Measurements from ENCODE around the gene HS3ST1.
"Not testable (repeated sequence)": the region's sequence is repeated elsewhere in the genome, so short reads cannot be mapped to it uniquely, and the experiment has no call there.

The HS3ST1 gene

DNA sequence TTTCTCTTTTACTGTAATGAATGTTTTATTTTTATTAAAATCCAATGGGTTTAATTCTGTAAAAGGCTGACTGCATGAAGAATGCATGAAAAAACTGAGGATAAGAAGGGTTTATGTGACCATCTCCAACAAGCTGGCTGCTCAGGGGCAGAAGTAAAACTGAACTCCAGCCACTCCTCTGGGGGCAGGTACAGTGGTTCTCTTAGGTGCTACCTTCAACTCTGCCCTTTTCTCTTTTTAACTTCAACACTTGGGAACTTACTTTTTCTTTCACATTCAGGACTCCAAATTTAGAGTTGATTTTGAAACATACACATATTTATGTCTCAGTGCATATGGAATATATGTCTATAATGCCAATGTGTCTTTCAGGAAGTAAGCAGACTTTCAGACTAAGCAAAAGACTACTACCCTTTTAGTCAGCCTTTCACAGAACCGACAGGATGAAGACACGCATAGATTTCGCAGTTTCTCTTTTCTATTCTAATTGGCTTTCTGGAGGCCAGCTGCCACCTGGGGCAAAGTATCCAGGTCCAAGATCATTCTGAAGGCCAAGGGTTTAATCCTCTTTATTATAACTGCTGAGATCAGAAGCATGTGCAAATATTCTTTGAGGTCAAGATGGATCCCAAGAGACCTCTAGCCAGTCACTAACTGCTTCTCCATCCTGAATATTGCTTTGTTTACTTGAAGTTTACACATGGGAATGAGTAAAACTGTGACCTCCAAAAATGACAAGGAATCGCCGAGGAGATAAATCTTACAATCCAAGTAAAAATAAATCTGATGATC lies 30.7 kb downstream of the HS3ST1 start:
- DNase-seq, result no peak

DNA sequence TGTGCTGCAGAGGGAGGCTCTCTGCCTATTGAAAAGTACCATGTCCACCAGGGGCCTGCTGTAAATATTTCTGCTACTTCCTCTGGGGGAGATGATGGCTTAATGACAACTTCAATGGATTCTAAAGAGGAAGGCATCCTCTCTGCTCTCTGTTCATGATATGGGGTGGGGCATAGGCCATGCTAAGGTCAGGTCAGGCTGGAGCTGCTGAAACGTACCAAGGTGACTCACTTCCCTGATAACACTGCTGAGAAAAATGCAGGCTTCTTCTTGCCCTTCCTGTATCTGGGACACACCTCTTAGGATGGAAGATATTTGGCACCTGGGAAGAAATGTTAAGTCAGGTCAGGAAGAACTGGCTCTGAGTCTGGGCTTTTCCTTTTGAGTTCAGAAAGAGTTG lies 31.5 kb downstream of the HS3ST1 start:
- no peak for DNase-seq

DNA sequence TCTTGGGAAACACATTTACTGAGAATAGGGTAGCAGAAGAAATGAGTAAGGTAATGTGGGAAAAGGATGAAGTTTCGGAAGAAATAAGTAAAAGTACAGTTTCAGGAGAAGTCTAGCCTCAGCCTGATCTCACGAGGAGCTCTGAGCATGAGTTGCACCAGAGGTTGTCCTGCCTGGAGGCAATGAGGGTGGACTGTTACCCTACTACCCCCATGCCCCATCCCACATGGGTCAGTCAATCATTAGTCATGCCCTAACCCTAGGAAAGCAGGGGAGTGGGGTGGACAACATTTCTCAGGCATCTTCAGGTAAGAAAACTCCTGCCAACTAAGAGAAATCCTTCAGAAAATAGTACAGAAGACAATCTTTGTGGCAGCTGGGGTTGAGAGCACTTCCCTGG lies 35.1 kb downstream of the HS3ST1 start:
- DNase-seq, result no peak

DNA sequence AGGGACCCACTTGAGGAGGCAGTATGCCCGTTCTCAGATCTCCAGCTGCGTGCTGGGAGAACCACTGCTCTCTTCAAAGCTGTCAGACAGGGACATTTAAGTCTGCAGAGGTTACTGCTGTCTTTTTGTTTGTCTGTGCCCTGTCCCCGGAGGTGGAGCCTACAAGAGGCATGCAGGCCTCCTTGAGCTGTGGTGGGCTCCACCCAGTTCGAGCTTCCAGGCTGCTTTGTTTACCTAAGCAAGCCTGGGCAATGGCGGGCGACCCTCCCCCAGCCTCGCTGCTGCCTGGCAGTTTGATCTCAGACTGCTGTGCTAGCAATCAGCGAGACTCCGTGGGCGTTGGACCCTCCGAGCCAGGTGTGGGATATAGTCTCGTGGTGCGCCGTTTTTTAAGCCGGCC lies 44.6 kb downstream of the HS3ST1 start:
- DNase-seq, result not testable (repeated sequence)

DNA sequence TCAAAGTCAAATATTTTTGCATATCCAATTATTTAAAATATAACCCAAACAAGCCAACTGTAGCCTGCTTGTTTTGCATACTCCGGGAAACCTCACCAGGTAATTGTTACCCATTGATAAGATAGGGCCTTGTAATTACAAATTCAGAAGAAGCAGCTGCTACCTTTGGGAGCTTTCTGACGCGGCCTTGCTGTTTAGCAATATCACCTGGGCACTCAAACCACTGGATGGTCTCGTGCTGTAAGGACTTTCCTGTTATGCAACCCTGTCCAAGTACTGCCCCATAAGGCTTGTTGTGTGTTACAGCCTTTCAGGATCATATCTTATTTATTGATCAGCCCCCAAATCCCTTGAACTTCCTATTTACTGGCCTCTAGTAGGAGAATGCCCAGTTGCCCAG lies 52.1 kb downstream of the HS3ST1 start:
- DNase-seq, result no peak

DNA sequence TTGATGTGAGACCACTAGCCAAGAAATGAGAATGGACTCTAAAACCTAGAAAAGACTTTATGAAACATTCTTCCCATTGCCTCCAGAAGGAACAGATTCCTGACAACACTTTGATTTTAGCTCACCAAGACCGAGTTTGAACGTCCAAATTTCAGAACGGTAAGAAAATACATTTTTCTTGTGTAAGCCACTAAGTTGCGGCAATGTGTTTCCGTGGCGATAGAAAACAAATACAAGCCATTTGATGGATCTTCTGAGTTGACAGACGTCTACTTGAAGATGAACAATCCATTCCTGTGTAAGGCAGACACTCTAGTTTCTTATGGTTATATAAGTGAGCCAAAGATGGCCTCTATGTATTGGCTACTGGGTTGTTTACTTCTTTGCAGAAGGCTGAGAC lies 52.5 kb downstream of the HS3ST1 start:
- DNase-seq, result no peak

DNA sequence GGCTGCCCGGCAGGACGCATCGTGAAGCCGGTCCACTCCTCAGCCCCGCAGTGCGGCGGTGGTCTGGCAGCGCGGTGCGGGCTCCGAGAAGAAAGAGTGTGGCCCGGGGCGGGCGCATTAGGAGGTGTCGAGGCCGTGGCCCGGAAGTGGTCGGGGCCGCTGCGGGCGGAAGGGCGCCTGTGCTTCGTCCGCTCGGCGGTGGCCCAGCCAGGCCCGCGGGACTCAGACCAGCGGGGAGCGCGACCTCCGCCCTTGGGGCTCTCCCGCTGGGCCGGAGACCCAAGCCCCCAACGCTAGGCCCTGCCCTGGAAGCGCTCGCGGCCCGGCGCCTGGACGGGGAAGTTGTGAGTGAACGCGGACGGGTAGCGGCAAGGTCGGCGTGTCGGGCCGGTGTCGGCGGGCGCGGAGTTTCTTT lies 60.0 kb downstream of the HS3ST1 start:
- no peak for DNase-seq

DNA sequence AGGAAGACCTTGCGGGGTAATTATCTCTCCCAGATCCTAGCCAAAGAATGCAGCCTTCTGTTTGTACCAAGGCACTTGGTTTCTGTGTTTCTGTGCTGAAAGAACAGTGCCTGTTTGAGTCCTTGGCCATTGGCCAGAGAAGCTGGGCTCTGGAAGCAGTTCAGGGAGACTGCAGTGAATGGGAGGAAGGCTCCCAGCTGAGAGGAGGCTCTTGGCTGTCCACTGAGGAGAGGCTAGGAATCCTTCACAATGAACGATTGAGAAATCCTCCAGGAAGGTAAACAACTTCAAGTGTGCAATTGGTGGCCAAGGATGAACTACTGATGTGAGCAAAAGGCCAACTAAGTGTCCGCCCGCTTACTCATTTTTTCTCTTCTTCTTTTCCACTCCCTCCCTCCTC lies 61.3 kb downstream of the HS3ST1 start:
- DNase-seq, result no peak

DNA sequence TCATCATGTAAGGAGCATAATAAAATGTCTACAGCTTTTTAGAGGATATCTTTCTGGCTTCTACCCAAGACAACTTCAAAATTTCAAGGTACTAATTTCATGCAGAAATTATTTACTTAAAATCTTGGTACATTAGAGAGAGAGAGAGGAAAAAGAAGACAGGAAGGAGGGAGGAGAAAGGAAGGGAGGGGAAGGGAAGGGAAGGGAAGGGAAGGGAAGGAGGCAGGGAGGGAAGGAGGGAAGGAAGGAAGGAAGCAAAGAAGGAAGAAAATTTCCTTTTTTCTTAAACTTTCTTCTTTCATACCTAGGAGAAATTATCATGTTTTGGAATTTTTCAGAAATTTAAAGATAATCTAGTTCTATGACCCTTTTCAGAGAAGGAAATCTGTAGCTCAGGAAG lies 61.8 kb downstream of the HS3ST1 start:
- no peak for DNase-seq

DNA sequence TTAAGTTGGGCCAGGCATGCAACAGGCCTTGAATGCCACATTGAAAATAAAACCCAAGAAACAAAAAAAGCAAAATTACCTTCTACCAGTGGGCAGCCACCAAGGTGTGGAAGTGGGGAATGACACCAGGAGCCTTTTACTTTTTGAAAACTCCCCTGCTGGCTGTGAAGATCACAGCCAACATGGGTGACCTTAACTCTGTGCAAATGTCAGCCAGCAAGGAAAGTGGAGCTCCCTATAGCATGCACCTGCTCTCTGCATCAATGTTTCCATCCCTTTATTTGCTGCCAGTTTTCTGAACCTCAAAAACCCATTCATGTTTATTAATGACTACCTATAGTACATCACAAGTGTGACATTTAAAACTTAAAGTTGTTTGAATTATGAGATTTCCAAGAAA lies 63.7 kb downstream of the HS3ST1 start:
- DNase-seq, result no peak

DNA sequence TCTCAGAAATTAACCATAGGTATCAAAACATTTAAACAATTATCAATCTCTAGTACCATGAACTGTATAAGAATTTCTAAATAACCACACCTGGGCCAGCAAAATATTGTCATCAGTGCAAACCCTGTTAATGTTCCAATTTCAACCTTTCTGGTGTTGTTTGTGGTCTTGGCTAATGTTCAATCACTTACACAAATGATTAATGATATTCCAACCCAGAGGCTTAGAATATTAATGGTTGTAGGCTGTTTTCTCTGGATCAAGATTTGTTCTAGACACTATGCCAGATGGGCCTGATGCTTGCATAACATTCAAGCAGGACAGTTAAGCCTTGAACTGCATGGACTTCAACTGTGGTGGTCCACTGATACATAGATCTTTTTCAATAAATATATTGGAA lies 69.1 kb downstream of the HS3ST1 start:
- DNase-seq, result no peak

DNA sequence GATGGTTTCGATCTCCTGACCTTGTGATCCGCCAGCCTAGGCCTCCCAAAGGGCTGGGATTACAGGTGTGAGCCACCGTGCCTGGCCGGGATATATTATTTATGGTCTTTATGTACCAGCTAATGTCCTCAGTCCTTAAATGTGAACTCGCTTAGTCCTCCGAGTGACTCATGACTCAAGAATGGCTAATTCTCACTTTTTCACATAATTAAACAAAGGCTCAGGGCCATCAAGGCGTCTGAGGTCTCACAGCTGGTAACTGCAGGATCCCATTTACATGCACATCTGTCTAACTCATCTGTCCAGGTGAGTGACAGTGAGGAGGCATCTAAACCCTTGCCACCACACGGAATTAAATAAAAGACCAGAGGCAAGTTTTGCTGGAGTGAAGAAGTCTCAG lies 73.5 kb downstream of the HS3ST1 start:
- no peak for DNase-seq

DNA sequence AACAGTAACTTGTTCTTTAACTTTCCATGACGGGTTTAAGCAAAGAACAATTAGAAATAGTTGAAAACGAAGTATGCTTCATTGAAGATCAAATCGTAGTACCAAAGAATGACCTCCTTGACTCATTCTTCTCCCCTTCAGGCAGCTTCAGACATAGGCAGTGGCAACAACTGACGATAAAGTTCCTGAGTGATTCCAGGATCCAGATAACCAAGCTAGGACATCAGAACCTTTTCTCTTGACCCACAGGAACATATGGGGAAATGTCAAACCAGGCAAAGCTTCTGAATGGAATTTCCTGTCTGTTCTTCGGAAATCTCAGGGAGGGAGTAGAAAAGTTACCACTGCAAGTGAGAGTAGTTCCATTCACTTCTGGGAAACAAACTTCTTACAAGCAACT lies 74.2 kb downstream of the HS3ST1 start:
- no peak for DNase-seq

DNA sequence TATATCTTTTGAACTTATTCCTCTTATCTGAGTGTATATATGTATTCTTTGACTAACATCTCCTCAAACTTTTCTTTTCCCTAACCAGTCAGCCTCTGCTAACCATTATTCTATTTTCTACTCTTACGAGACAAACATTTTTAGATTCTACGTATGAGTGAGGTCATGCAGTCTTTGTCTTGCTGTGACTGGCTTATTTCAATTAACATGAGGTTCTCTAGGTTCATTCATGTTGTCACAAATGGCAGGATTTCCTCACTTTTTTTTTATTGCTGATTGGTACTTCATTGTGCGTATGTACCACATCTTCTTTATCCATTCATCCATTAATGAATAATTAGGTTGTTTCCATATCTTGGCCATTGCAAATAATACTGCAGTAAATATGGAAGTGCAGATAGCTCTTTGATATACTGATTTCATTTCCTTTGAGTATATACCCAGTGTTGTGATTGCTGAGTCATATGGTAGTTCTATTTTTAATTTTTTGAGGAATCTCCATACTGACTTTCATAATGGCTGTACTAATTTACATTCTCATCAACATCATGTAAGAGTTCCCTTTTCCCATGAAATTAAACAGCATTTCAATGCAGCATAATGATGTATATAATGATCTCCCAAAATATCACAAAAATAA lies 80.1 kb downstream of the HS3ST1 start:
- no peak for DNase-seq

DNA sequence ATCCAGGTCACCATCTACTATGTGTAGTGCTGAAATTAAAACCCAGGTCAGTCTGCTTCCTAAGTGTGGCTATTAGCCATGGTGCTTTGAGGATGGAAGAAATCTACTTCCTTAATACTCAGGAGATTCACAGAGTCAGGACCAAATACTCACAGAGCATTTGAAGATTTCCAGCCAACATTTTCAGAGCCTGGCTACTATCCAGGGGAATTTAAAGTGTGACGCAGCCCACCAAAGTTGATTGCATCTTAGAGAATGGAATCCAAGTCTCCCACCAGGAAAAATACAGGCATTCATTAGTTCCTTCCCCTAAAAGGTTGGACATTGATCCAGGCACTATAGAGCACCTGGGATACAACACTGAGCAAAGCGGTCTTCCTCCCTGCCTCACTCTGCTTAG lies 83.8 kb downstream of the HS3ST1 start:
- no peak for DNase-seq

DNA sequence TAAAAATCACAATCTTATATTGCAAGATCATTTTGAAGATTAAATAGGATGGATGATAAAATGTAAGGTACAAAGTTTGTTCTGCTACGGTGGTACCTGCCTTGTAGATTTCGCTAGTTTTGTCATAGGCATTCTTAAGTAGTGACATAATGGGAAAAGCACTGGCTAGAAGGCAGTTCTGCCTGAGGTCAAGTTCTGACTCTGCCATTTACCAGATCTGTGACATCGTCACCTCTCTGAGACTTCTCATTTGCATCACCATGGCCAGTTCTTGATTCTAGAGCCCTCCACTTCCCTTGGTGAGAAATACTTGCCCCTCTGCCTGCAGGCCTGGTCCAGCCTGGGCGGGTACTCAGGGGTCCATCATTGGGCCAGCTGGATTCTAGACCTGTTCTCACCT lies 85.2 kb downstream of the HS3ST1 start:
- DNase-seq, result no peak

All from NCI-H1436 treated with DMSO at 0.1 percent for 48 hours (cell line).